Mesodermal cell (in vitro differentiated cells): ENCODE measurements around the gene REPS1.

Source experiments
- H3K27ac ChIP-seq: 2 replicates; pipeline ENCODE4 v1.7.0; 2013; ENCODE audit warnings: mild to moderate bottlenecking, low read depth, low read length, moderate library complexity; ENCODE audit not compliant: severe bottlenecking
- H3K36me3 ChIP-seq: 2 replicates; pipeline ENCODE4 v1.7.1; 2013; ENCODE audit warnings: mild to moderate bottlenecking, low read length, moderate library complexity; ENCODE audit not compliant: control insufficient read depth, insufficient read depth
- H3K4me1 ChIP-seq: one replicate; pipeline ENCODE4 v1.7.1; 2013; ENCODE audit warnings: mild to moderate bottlenecking, low read length; ENCODE audit not compliant: insufficient read depth, control insufficient read depth, poor library complexity, severe bottlenecking
- H3K4me3 ChIP-seq: 2 replicates; pipeline ENCODE4 v1.7.0; 2013; ENCODE audit warnings: low read length, control low read depth, mild to moderate bottlenecking; ENCODE audit not compliant: insufficient read depth, poor library complexity, severe bottlenecking; ENCODE audit errors: extremely low read depth
- H3K9me3 ChIP-seq: 2 replicates; pipeline ENCODE4 v1.7.1; 2013; ENCODE audit warnings: mild to moderate bottlenecking, low read length, moderate library complexity; ENCODE audit not compliant: control insufficient read depth
- WGBS, 2 experiments: methylation state at CpG; one replicate each; pipeline ENCODE4 v1.1.5; 2013; ENCODE audit warnings: missing lambda C conversion rate in 2 of 2; ENCODE audit not compliant: insufficient coverage in 2 of 2; 5-methylcytosine and 5-hydroxymethylcytosine counted together

Gene REPS1

DNA sequence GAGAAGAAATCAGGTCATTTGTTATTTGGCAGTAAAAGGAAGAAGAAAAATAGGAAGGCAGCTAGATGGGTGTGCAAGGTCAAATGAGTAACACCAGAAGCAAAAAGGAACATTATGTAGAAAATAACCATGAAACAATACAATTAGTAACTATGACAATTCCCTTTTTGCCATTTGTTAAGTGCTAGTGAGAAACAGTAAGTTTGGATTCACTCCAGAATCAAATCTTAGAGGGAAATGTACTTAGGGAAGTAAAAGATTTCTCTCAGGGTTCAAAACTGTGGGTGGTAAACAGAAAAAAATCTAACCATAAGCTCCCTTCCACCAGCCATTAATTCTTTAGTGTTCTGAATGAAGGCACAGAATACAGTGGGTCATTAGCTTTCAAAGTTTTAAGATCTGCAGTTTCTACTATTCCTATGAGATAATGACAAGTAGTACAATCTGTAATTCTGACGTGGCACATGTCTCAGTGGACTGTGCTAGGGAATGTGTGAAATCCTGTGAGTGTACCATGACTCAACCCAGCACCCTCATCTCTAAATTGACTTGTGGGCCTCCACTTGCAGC, 17.1 kb downstream of the REPS1 start:
- Histone ChIP-seq H3K36me3 (no peaks in the 10 kb centered on the region), H3K4me3 (no peak overlapping the region), H3K4me1 (peaks cover 31% of the 10 kb centered on the region), H3K27ac (peak overlapping the region; percentile 90), H3K9me3 (no peaks in the 10 kb centered on the region)
- WGBS, 2 experiments, result no CpG with 5 or more reads among the region's 1 CpG

DNA sequence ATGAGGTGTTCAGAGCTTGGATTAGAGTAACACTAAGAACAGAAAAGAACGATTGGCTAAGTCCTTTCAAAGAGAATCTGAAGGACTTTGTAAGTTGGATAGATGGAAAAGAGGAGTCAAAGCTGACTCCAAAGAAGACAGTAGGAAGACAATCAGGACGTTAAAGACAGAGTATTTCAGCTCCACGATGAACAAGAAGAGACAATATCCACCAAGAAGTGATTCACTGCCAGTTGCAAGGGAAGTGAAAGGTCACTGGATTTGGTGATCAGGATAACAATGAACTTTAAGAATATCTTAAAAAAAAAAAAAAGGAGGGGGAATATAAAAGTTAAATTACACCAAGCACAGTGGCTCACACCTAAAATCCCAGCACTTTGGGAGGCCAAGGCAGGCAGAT, 17.9 kb downstream of the REPS1 start:
- Histone ChIP-seq H3K9me3 (no peaks in the 10 kb centered on the region), H3K4me1 (peaks cover 30% of the 10 kb centered on the region), H3K4me3 (no peak overlapping the region), H3K36me3 (no peaks in the 10 kb centered on the region), H3K27ac (no peak overlapping the region)
- WGBS, 2 experiments, result 82 to 86% methylated on average over 1 to 3 of the region's 3 CpGs

DNA sequence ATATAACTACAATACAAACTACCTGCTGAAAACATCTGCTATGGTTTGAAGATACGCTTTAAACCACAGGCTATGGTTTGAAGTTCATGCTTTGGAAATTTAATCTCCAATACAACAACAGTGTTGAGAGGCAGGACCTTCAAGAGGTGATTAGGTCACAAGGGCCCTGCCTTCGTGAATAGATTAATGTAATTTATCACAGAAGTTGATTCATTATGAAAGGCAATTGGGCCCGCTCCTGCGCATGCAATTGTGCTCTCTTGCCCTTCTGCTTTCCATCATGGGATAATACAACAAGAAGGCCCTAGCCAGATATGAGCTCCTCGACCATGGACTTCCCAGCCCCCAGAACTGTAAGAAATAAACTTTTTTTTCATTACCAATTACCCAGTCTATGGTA, 21.2 kb downstream of the REPS1 start:
- no peaks in the 10 kb centered on the region for H3K36me3 ChIP-seq
- WGBS, 2 experiments, result 100% methylated on average over 1 to 4 of the region's 5 CpGs
- no peak overlapping the region for H3K4me3 ChIP-seq
- peaks cover 11% of the 10 kb centered on the region for H3K4me1 ChIP-seq
- no peaks in the 10 kb centered on the region for H3K9me3 ChIP-seq
- no peak overlapping the region for H3K27ac ChIP-seq

DNA sequence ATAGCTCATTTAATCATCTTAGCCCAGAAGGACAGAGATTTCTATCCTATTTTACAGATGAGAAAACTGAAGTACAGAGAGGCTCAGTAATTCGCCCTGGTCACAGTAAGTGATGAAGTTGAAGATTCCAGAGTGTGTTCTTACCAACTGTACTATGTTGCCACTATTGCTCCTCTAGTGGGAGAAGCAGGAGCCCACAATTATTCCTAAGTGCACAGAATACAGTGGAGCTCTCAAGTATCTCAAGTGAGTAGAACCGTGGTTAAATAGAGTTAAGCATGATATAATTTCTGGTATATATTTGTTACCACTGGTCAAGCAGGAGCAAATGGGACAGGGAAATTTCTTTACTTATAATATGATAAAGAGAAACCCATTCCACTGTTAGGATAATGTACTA, 22.1 kb downstream of the REPS1 start:
- Histone ChIP-seq H3K9me3 (no peaks in the 10 kb centered on the region), H3K4me1 (peaks cover 10% of the 10 kb centered on the region), H3K27ac (no peak overlapping the region), H3K4me3 (no peak overlapping the region), H3K36me3 (no peaks in the 10 kb centered on the region)
- 100% methylated on average over 1 of the region's 2 CpGs for WGBS, 2 experiments

DNA sequence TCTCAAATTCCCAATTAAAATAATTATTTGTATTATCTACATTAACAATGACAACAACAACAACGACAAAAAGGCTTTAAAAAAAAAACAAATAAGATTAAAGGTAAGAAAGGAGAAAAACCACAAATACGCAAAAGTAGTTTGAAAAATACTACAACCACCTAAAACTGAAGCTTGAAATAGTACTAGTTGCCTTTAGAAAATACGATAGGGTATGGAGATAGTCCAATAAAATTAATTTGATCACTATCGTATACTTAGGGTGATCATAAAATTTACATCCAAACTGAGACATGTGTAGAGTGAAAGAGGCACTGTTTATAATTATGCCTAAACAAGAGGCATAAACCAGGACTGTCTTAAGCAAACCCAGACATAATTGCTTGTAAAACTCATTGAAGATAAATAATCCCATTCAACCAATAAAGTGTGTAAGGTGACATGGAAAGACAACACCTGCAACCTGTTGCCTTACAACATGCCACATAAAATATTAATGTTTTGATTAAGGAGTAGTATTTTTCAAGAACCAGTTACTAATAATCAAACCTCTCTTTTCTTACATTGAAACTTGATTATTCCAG, 22.7 kb downstream of the REPS1 start:
- H3K4me1 ChIP-seq, result peaks cover 4% of the 10 kb centered on the region
- WGBS, 2 experiments, result no CpG with 5 or more reads among the region's 4 CpGs
- no peaks in the 10 kb centered on the region for H3K9me3 ChIP-seq
- H3K4me3 ChIP-seq, result no peak overlapping the region
- no peaks in the 10 kb centered on the region for H3K36me3 ChIP-seq
- no peak overlapping the region for H3K27ac ChIP-seq

DNA sequence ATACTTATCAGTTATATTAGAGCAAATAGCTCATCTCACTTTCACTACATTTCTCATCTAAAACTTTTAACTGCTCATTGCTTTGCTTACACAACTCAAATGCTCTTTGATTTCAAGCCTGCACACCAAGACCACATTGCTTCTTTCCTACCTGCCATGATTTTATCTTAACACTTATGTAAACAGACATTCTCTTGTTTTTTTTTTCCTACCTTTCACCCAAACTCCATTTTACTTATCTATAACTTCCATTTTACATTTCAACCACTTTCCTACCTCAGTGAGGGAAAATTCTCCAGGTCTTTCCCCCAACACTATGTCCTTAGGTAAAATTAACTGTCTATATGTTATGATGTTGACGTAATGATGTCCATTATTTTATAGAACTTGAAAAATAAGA, 24.0 kb downstream of the REPS1 start:
- H3K9me3 ChIP-seq, result no peaks in the 10 kb centered on the region
- peaks cover 3% of the 10 kb centered on the region for H3K4me1 ChIP-seq
- no peaks in the 10 kb centered on the region for H3K36me3 ChIP-seq
- H3K4me3 ChIP-seq, result no peak overlapping the region
- no peak overlapping the region for H3K27ac ChIP-seq
- WGBS, 2 experiments, result no CpG with 5 or more reads among the region's 1 CpG

DNA sequence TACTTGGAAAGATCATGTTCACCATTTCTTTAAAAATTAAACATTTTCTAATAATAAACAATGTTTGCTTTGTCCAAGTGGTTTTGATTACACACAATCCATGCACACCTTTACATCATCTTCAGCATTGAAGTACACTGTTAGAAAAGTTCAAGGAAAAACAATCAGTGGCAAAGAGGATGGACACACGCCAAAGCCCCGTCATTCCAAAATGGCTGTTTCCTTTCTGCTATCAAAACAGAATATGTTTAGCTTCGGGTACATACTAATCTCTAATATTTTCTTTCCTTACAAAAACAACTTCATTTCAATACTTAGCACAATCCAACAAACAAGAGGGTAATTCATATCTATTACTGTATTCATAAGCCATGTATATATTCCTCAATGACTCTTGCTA, 24.5 kb downstream of the REPS1 start:
- 83 to 89% methylated on average over 3 of the region's 3 CpGs for WGBS, 2 experiments
- no peak overlapping the region for H3K27ac ChIP-seq
- peaks cover 3% of the 10 kb centered on the region for H3K4me1 ChIP-seq
- H3K9me3 ChIP-seq, result no peaks in the 10 kb centered on the region
- H3K4me3 ChIP-seq, result no peak overlapping the region
- no peaks in the 10 kb centered on the region for H3K36me3 ChIP-seq

DNA sequence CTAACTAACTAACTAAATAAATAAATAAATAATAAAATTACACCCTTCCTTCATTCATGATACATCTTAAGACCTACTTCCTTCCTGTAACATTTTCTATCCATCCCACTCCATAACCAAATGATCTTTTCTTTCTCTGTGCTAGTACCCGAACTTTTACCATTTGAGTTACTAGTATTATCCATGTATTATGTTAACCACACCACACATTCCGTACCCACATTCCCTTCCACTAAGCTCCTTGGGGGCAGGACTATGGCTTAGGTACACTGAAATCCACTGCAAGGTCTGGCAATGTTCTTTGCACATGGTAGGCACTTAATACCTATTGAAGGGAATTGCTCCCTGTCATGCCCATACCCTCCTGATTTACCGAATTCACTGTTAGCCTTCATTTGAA, 24.9 kb downstream of the REPS1 start:
- Histone ChIP-seq H3K9me3 (no peaks in the 10 kb centered on the region), H3K36me3 (no peaks in the 10 kb centered on the region), H3K27ac (no peak overlapping the region), H3K4me3 (no peak overlapping the region), H3K4me1 (peaks cover 3% of the 10 kb centered on the region)
- 62% methylated on average over 2 of the region's 3 CpGs; no CpG with 5 or more reads in 1 of the 2 experiments for WGBS, 2 experiments

DNA sequence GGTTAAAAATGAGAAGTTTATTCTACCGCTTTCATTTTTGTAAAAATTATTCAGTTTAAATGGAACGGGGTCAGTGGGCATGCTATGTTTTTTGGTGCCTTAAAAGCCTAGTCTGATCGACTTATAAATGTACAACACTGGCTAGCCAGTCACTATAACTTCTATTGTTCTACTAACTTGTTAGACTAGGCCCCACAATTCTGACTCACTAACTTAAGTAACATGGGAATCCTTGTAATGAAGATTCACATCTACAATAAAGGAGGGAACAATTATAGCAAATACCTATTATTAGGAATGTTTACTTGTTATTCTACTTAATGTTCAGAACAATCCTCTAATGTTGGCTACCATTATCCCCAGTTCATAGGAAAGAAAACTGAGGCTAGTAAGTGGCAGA, 28.5 kb downstream of the REPS1 start:
- WGBS, 2 experiments, result no CpG with 5 or more reads among the region's 3 CpGs
- Histone ChIP-seq H3K36me3 (no peaks in the 10 kb centered on the region), H3K9me3 (no peaks in the 10 kb centered on the region), H3K4me3 (no peak overlapping the region), H3K4me1 (no peaks in the 10 kb centered on the region), H3K27ac (no peak overlapping the region)

DNA sequence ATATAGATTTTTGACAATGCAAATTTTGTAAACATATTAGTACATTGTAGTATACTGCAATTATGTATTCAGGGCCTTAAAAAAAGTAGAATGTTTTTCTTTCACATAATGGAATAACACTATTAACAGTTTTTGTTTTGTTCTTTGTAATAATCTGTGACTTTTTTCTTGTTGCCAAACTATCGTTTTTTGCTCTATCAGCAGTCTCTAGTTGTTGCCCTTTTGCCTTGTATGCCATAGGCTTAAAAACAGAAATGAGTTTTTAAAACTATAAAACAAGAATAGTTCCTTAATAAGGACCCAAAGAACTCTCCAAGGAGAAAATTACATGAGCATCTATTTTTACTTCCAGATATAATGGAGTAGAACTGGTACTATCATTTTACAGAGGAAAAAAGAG, 29.5 kb downstream of the REPS1 start:
- no CpG with 5 or more reads among the region's 1 CpG for WGBS, 2 experiments
- Histone ChIP-seq H3K27ac (no peak overlapping the region), H3K4me3 (no peak overlapping the region), H3K4me1 (no peaks in the 10 kb centered on the region), H3K9me3 (no peaks in the 10 kb centered on the region), H3K36me3 (no peaks in the 10 kb centered on the region)

DNA sequence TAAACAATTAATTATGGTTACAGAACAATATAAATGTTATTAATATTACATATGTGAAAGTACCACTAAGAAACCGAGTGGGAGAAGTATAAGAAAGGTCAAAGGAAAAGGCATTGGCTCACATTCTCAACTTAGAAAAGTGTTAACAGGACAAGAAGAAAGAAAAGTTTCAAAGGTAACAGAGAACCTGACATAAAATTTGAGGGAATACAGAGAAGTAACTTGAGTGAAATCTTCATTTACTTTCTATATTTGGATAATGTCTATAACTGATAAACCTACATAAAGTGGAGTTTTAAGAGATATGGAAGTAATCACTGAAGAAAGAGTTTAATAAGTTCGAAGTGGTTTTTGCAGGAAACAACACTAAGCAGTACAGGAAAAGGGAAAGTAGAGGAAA, 30.1 kb downstream of the REPS1 start:
- H3K4me1 ChIP-seq, result no peaks in the 10 kb centered on the region
- no peak overlapping the region for H3K27ac ChIP-seq
- WGBS, 2 experiments, result 88 to 100% methylated on average over 1 of the region's 2 CpGs
- no peaks in the 10 kb centered on the region for H3K36me3 ChIP-seq
- H3K4me3 ChIP-seq, result no peak overlapping the region
- no peaks in the 10 kb centered on the region for H3K9me3 ChIP-seq
